NCI-H2227 (cell line): ENCODE results near the gene SIRPG.
"Not testable (repeated sequence)": the region's sequence is repeated elsewhere in the genome, so short reads cannot be mapped to it uniquely, and the experiment has no call there.

Experiments
- DNase-seq: peaks from one replicate; lab custom pipeline; 2025; ENCODE audit not compliant: unreplicated experiment; lab: John Stamatoyannopoulos, UW

SIRPG gene

GRCh38 chr20:1672728-1673127, 15.1 kb upstream of the SIRPG start:
- DNase-seq, result no peak

GRCh38 chr20:1671891-1672669, 14.5 kb upstream of the SIRPG start:
- DNase-seq, result no peak

GRCh38 chr20:1669304-1669703, 11.7 kb upstream of the SIRPG start:
- no peak for DNase-seq

GRCh38 chr20:1667502-1668085, 10.0 kb upstream of the SIRPG start:
- no peak for DNase-seq

GRCh38 chr20:1666802-1667201, 9.2 kb upstream of the SIRPG start:
- DNase-seq, result no peak

GRCh38 chr20:1665345-1665744, 7.8 kb upstream of the SIRPG start:
- no peak for DNase-seq

- no peak for DNase-seq
Measured at GRCh38 chr20:1664911-1665310, 7.3 kb upstream of the SIRPG start.

GRCh38 chr20:1663917-1664316, 6.3 kb upstream of the SIRPG start:
- no peak for DNase-seq

- no peak for DNase-seq
Measured at GRCh38 chr20:1661542-1662299, 4.1 kb upstream of the SIRPG start.

- no peak for DNase-seq
Measured at GRCh38 chr20:1660246-1660645, 2.7 kb upstream of the SIRPG start.

- no peak for DNase-seq
Measured at GRCh38 chr20:1656844-1657243, 735 bp downstream of the SIRPG start.

GRCh38 chr20:1654996-1655395, 2.6 kb downstream of the SIRPG start:
- DNase-seq, result no peak

- DNase-seq, result no peak
Measured at GRCh38 chr20:1652960-1653359, 4.6 kb downstream of the SIRPG start.

GRCh38 chr20:1652104-1652503, 5.5 kb downstream of the SIRPG start:
- no peak for DNase-seq

GRCh38 chr20:1651268-1652058, 6.1 kb downstream of the SIRPG start:
- DNase-seq, result no peak

GRCh38 chr20:1648101-1648500, 9.5 kb downstream of the SIRPG start:
- DNase-seq, result no peak

- DNase-seq, result no peak
Measured at GRCh38 chr20:1646975-1647431, 10.6 kb downstream of the SIRPG start.

- DNase-seq, result no peak
Measured at GRCh38 chr20:1644101-1644962, 13.2 kb downstream of the SIRPG start.

GRCh38 chr20:1638643-1639042, 18.9 kb downstream of the SIRPG start:
- not testable (repeated sequence) for DNase-seq

GRCh38 chr20:1637755-1638154, 19.8 kb downstream of the SIRPG start:
- DNase-seq, result no peak
